ENCODE results near the gene ZNF236. TPM values are rescaled to one million over a fixed set of nuclear protein-coding genes. Genes with fewer than 3 reads are reported as not detected.
"Not testable (repeated sequence)": the region's sequence is repeated elsewhere in the genome, so short reads cannot be mapped to it uniquely, and the experiment has no call there.

ZNF236 gene
- polyA plus RNA-seq, 4 donors = 9.7 to 12.8 (median 10.8) TPM

- no peak for DNase-seq (ENCODE audit: low read depth in 4 of 4, low spot score in 3 of 4)
Observed at GRCh38 chr18:77016936-77017335, 194.6 kb downstream of the ZNF236 start.

GRCh38 chr18:77017355-77017754 is 195.0 kb downstream of the ZNF236 start:
- DNase-seq (ENCODE audit: low read depth in 4 of 4, low spot score in 3 of 4) = no peak

DNA sequence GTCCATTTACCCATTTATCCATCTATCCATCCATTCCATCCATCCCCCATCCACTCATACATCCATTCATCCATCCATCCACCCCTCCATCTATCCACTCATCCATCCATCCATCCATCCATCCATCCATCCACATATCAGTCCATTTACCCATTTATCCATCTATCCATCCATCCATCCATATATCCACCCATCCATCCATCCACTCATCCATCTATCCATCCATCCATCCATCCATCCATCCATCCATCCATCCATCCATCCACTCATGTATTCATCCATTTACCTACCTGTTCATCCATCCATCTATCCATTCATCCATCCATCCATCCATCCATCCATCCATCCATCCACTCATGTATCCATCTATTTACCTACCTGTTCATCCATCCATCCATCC is 196.3 kb downstream of the ZNF236 start:
- DNase-seq (ENCODE audit: low read depth in 4 of 4, low spot score in 3 of 4) = not testable (repeated sequence)

DNA sequence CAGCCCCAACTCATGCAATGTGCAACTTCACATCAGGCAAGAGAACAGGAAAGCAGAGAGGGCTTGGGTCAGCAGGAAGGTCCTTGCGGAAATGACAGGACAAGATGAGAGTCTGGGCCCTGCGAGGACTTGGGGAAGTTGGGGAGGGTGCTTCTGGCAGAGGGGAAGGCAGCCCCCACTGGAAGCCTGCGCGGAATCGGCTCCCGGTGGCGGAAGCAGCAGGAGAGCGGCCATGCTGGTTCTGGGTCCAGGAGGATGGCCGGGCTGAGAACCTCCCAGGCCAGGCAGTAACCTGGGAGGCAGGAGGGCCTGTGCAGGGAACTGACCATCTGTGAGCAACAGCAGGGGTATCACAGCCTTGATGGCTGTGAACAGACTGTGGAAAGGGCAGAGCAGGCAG is 197.3 kb downstream of the ZNF236 start:
- no peak for DNase-seq (ENCODE audit: low read depth in 4 of 4, low spot score in 3 of 4)
